Loucy (cell line): Measurements from ENCODE around the gene CTNNA2.

Source experiments
- CTCF ChIP-seq: fragments of 200-600 bp; sonication (generic); conservative IDR thresholded peaks from 2 replicates; pipeline ENCODE4 v1.5.1; 2014; ENCODE audit warnings: mild to moderate bottlenecking, antibody characterized with exemption, low read length
- EZH2phosphoT487 ChIP-seq: fragments of 200-600 bp; IDR thresholded peaks from 2 replicates; pipeline ENCODE4 v1.6.1; 2018; ENCODE audit warnings: antibody characterized with exemption, mild to moderate bottlenecking, moderate library complexity, borderline replicate concordance

GRCh38 chr2:80302314-80303005 is 789.6 kb downstream of the CTNNA2 start:
- TF ChIP-seq CTCF (no peak), EZH2phosphoT487 (no peak)
